ENCODE results near the gene SIL1.

- TF ChIP-seq POLR2AphosphoS5 (IDR thresholded peaks at IDR 0.05; ENCODE audit: low read depth, low read length) (no peak), POLR2A (IDR thresholded peaks at IDR 0.05; ENCODE audit: low read depth, low read length) (no peak)
Measured at GRCh38 chr5:138951986-138952735, 246.0 kb downstream of the SIL1 start.
